Stimulated activated CD8-positive, alpha-beta memory T cell treated with anti-CD3 and anti-CD28 coated beads, Interleukin-7, amount 100 ng/mL, for 48 hours (primary cell): ENCODE measurements around the gene LUZP1.
A peak's percentile ranks its signal among the peaks of the same experiment; 100 is the strongest.
"Not testable (repeated sequence)": the region's sequence is repeated elsewhere in the genome, so short reads cannot be mapped to it uniquely, and the experiment has no call there.

ENCODE experiments used
- DNase-seq, 2 donors: peaks; one replicate each; pipeline ENCODE4 v3.0.0-alpha.2; 2020; ENCODE audit warnings: low read depth in 1 of 2; ENCODE audit errors: extremely low read depth in 1 of 2

LUZP1 gene

GRCh38 chr1:23188936-23189452, 20.3 kb upstream of the LUZP1 start:
- not testable (repeated sequence) for DNase-seq

DNA sequence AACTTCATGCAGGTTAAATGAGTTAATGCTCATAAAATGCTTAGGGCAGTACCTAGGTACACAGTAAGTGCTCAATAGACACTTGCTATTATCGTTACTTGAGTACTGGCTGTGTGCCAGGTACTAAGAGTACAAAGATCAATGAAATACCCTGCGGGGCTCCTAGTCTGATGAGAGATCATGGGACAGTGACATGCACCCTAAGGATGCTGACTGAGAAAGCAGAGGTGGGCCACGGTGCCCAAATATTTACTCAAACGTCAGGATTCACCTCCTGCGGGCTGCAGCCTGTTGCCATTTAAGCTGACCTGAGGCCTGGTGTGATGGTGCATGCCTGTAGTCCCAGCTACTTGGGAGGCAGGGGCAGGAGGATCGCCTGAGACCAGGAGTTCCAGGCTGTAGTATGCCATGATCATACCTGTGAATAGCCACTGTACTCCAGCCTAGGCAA, 19.8 kb upstream of the LUZP1 start:
- no peak for DNase-seq

GRCh38 chr1:23187637-23188036, 19.0 kb upstream of the LUZP1 start:
- no peak for DNase-seq

- DNase-seq: no peak
Observed at GRCh38 chr1:23185381-23185780, 16.7 kb upstream of the LUZP1 start.

- no peak for DNase-seq
Observed at GRCh38 chr1:23184212-23184934, 15.7 kb upstream of the LUZP1 start.

DNA sequence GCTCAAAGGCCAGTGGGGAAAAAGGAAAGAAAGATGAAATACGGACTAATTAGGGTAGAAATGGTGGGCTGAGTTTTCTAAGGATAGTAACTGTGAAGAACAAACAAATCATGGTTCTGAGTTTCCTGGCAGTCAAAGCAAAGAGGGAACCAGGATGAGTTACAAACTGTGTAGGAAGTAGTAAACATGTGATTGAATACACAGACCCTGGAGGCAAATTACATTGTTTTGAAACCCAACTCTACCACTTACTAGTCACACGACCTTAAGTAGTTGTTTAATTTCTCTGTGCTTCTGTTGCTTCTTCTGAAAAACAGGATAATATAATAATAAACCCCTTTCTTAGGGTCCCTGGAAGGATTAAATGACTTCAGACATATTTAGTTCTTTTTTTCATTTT, 11.2 kb upstream of the LUZP1 start:
- no peak for DNase-seq

- no peak for DNase-seq
Observed at GRCh38 chr1:23178950-23179349, 10.3 kb upstream of the LUZP1 start.

GRCh38 chr1:23178414-23178813, 9.8 kb upstream of the LUZP1 start:
- no peak for DNase-seq

DNA sequence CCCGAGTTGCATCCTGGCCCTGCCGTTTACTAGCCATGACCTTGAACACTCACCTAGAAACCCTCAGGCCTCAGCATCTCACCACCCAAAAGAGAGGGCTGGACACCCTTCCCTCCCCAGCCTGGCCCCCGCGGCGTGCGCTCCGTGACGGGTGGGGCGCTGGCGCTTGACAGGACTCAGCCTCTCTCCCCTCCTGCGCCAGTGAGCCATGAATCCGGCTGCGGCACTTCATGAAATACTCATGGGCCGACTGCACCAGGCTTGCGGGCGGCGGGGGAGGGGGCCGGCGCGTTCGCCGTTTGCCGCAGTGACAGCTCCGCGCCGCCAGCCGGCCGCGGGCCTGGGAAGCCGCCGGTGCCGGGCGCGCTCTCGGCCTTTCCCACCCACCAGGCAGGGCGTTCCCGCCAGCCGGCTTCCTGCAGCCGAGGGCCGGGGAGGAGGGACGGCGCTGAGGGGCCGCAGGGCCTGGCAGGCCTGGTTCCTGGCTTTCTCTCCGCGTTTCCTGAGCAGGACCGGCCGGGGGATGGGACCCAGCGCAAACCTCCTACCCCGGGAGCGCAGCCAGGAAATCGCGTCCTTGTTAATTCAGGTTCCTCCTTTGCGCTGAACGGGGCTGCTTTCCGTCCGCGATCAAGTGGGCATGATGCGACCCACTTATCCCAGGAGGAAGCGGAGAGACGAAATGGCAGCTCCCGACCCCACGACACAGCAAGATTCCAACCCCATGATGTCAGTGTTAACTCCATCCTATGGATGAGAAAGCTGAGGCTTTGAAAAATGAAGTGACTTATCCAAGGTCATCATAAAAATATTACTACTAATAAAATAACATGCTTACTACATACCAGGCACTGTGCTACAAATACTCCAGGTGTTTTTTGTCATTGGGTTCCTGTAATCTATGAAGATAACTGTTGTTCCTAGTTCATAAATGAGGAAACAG, 9.1 kb upstream of the LUZP1 start:
- peak; percentile 25 to 28 for DNase-seq

- no peak for DNase-seq
Observed at GRCh38 chr1:23177031-23177430, 8.4 kb upstream of the LUZP1 start.

- no peak for DNase-seq
Observed at GRCh38 chr1:23174426-23175110, 5.9 kb upstream of the LUZP1 start.

DNA sequence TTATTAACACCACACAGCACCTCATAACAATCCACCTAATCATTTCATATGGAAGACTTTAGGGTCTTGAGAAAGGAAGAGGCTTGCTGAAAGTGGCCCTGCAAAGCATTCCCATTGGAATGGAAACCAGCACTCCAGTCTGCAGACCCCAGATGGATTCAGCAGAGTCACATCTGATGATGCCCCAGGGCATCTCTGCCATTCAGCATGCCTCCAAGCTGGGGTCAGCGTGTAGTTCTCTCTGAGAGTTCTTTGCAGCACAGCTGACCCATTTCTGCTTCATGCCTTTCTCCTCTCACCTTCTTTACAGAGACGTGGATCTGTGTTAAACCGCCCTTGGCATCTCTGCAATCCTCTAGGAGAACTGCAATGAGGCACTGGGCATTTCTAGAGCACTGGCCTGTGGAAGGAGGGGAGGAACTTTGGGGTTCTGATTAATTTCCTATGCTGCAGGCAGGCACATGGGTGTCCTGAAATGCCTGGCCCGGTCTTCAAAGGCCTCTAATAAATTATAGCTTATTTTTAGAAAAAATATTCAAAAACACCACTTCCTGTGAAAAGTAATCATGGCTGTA, 2.6 kb upstream of the LUZP1 start:
- DNase-seq: no peak

DNA sequence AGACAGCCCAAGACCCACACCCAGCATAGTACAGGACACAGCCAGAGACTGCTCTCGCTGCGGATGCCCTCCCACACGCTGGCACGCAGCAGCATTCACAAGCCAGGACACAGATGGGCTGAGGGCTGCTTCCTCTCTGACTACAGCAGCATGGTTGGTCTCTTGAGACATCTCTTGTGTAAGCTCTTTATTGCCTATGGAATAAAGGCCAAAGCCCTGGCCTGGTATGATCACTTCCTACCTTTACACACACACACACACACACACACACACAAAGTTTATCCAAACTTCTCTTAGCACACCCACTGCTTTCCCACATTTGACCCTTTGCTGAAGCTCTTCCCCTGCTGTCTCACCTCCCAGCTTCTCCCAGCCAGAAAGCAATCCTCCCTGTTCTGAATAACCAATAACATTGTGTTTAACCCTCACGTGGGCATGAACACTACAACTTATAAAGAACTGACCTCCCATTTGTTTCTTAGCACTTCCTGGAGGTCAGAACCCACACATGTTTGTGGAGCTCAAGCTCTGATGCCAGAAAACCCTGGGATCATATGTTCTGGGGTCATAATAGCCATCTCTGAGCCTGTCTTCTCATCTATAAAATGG, 1.2 kb upstream of the LUZP1 start:
- no peak for DNase-seq

DNA sequence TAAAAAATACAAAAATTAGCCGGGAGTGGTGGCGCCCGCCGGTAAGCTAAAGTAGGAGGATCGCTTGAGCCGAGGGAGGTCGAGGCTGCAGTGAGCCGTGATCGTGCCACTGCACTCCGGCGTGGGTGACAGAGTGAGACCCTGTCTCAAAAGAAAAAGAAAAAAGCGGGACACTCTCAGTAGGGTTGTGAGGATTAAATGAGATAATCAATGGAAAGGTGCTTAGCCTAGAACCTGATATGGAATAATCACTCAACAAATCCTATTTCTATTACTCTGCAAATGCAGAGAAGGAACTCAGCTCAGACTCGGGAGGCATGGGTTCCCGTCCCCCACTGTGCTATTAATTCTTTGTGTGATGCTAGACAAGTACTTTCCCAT, 529 bp upstream of the LUZP1 start:
- no peak for DNase-seq

- no peak for DNase-seq
Observed at GRCh38 chr1:23168079-23168444, 594 bp downstream of the LUZP1 start.

GRCh38 chr1:23167353-23168078, 1.1 kb downstream of the LUZP1 start:
- DNase-seq: no peak

- no peak for DNase-seq
Observed at GRCh38 chr1:23166854-23167253, 1.8 kb downstream of the LUZP1 start.

GRCh38 chr1:23163395-23163794, 5.3 kb downstream of the LUZP1 start:
- no peak for DNase-seq

- no peak for DNase-seq
Observed at GRCh38 chr1:23159963-23160877, 8.4 kb downstream of the LUZP1 start.
